ENCODE data around the gene ACTA2. TPM values are rescaled to one million over a fixed set of nuclear protein-coding genes. Genes with fewer than 3 reads are reported as not detected.

ACTA2 gene
- total RNA-seq, 1 experiment from 2014 or later, result 25.4 TPM

GRCh38 chr10:88938938-88939337, 13.6 kb downstream of the ACTA2 start:
- Mint-ChIP-seq H3K4me1 (ENCODE audit: insufficient read depth, unreplicated experiment) (peaks cover 12% of the 10 kb centered on the region), H3K27me3 (ENCODE audit: insufficient read depth, unreplicated experiment) (no peaks in the 10 kb centered on the region), H3K9me3 (ENCODE audit: unreplicated experiment) (no peaks in the 10 kb centered on the region), H3K4me3 (ENCODE audit: unreplicated experiment) (no peak overlapping the region), H3K36me3 (ENCODE audit: insufficient read depth, unreplicated experiment) (peaks cover 15% of the 10 kb centered on the region), H3K27ac (ENCODE audit: low read depth, unreplicated experiment) (no peak overlapping the region)
- CTCF ChIA-PET, result interaction anchor here (1.7 to 8.7 kb wide), 3 partner anchors 49 to 275 kb away, joined by 3 to 252 read pairs (median 16); partner anchors contain the start of gene FAS
- DNase-seq (ENCODE audit: unreplicated experiment), result no peak
- TF ChIP-seq, protein P1, sequence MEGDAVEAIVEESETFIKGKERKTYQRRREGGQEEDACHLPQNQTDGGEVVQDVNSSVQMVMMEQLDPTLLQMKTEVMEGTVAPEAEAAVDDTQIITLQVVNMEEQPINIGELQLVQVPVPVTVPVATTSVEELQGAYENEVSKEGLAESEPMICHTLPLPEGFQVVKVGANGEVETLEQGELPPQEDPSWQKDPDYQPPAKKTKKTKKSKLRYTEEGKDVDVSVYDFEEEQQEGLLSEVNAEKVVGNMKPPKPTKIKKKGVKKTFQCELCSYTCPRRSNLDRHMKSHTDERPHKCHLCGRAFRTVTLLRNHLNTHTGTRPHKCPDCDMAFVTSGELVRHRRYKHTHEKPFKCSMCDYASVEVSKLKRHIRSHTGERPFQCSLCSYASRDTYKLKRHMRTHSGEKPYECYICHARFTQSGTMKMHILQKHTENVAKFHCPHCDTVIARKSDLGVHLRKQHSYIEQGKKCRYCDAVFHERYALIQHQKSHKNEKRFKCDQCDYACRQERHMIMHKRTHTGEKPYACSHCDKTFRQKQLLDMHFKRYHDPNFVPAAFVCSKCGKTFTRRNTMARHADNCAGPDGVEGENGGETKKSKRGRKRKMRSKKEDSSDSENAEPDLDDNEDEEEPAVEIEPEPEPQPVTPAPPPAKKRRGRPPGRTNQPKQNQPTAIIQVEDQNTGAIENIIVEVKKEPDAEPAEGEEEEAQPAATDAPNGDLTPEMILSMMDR (IDR thresholded peaks at IDR 0.05; ENCODE audit: unreplicated experiment), result no peak
- intact Hi-C loops (cut with micrococcal nuclease), result no loop called here
- POLR2A ChIA-PET, result no interaction called here
- no TSS peak for BruUV-seq (replicated peaks)

DNA sequence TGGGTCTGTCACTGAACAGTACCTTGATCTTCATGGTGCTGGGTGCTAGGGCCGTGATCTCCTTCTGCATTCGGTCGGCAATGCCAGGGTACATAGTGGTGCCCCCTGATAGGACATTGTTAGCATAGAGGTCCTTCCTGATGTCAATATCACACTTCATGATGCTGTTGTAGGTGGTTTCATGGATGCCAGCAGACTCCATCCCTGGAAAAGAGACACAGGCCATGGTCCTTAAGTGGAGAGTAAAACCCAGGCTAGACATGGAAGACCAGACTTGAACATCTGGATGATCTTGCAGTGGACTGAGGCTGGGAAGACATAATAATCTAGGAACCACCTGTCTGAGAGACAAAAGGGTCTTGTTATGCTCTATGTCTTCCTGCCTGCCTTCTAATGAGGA, 14.5 kb downstream of the ACTA2 start:
- Mint-ChIP-seq H3K4me3 (ENCODE audit: unreplicated experiment) (no peak overlapping the region), H3K4me1 (ENCODE audit: insufficient read depth, unreplicated experiment) (peaks cover 12% of the 10 kb centered on the region), H3K9me3 (ENCODE audit: unreplicated experiment) (no peaks in the 10 kb centered on the region), H3K27ac (ENCODE audit: low read depth, unreplicated experiment) (no peak overlapping the region), H3K27me3 (ENCODE audit: insufficient read depth, unreplicated experiment) (no peaks in the 10 kb centered on the region), H3K36me3 (ENCODE audit: insufficient read depth, unreplicated experiment) (peaks cover 15% of the 10 kb centered on the region)
- ChIA-PET POLR2A (interaction anchor here (0.7 to 0.8 kb wide), 2 partner anchors 56 to 370 kb away, joined by 3 read pairs; no protein-coding TSS in a partner anchor), CTCF (interaction anchor here (0.7 to 15.3 kb wide), 7 partner anchors 17 to 102 kb away, joined by 3 to 588 read pairs (median 6); partner anchors contain the start of gene FAS)
- no TSS peak for BruUV-seq (replicated peaks)
- TF ChIP-seq, protein P1 (IDR thresholded peaks at IDR 0.05; ENCODE audit: unreplicated experiment), result no peak
- intact Hi-C loops (cut with micrococcal nuclease), result no loop called here
- DNase-seq (ENCODE audit: unreplicated experiment), result no peak

DNA sequence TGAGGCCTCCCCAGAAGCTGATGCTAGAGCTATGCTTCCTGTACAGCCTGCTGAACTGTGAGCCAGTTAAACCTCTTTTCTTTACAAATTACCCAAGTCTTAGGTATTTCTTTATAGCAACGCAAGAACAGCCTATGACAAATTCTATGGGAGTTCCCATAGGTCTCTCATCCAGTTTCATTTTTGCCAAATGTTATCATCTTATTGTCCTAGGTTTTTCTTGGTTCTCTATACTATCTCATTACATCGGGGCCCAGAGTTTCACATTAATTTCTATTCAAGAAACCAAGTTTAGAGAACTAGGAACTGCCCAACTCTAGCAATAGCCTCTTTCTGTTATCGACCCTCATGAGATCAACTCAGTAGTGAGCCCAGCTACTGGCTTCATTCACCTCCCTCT, 15.9 kb downstream of the ACTA2 start:
- intact Hi-C loops (cut with micrococcal nuclease), result no loop called here
- Mint-ChIP-seq H3K4me1 (ENCODE audit: insufficient read depth, unreplicated experiment) (peaks cover 20% of the 10 kb centered on the region), H3K9me3 (ENCODE audit: unreplicated experiment) (no peaks in the 10 kb centered on the region), H3K27ac (ENCODE audit: low read depth, unreplicated experiment) (no peak overlapping the region), H3K36me3 (ENCODE audit: insufficient read depth, unreplicated experiment) (peaks cover 8% of the 10 kb centered on the region), H3K27me3 (ENCODE audit: insufficient read depth, unreplicated experiment) (no peaks in the 10 kb centered on the region), H3K4me3 (ENCODE audit: unreplicated experiment) (no peak overlapping the region)
- DNase-seq (ENCODE audit: unreplicated experiment), result no peak
- TF ChIP-seq, protein P1 (IDR thresholded peaks at IDR 0.05; ENCODE audit: unreplicated experiment), result no peak
- POLR2A ChIA-PET, result interaction anchor here (1.0 to 5.7 kb wide), 4 partner anchors 46 to 281 kb away, joined by 3 to 63 read pairs (median 5); partner anchors contain the start of gene FAS
- CTCF ChIA-PET, result interaction anchor here (0.5 to 15.3 kb wide), 19 partner anchors 8 to 545 kb away, joined by 3 to 588 read pairs (median 4); partner anchors contain the start of gene FAS
- BruUV-seq (replicated peaks), result no TSS peak

GRCh38 chr10:88934900-88935672, 17.5 kb downstream of the ACTA2 start:
- peak overlapping the region; percentile 2 for H3K27ac Mint-ChIP-seq (ENCODE audit: low read depth, unreplicated experiment)
- DNase-seq (ENCODE audit: unreplicated experiment), result peak; percentile 84
- peaks cover 15% of the 10 kb centered on the region for H3K36me3 Mint-ChIP-seq (ENCODE audit: insufficient read depth, unreplicated experiment)
- intact Hi-C loops (cut with micrococcal nuclease), result loop anchor here (1.0 to 5.0 kb wide), 5 partner anchors 52 to 282 kb away; no protein-coding TSS in a partner anchor
- BruUV-seq (replicated peaks), result no TSS peak
- ChIA-PET POLR2A (interaction anchor here (0.6 to 5.7 kb wide), 13 partner anchors 10 to 327 kb away, joined by 3 to 63 read pairs (median 4); partner anchors contain the start of gene FAS), CTCF (interaction anchor here (0.6 to 15.3 kb wide), 54 partner anchors 9 to 1170 kb away, joined by 3 to 588 read pairs (median 6); partner anchors contain the start of genes ANKRD22, FAS and STAMBPL1)
- peaks cover 20% of the 10 kb centered on the region for H3K4me1 Mint-ChIP-seq (ENCODE audit: insufficient read depth, unreplicated experiment)
- TF ChIP-seq, protein P1 (IDR thresholded peaks at IDR 0.05; ENCODE audit: unreplicated experiment), result peak; percentile 72
- no peak overlapping the region for H3K4me3 Mint-ChIP-seq (ENCODE audit: unreplicated experiment)
- no peaks in the 10 kb centered on the region for H3K9me3 Mint-ChIP-seq (ENCODE audit: unreplicated experiment)
- H3K27me3 Mint-ChIP-seq (ENCODE audit: insufficient read depth, unreplicated experiment), result no peaks in the 10 kb centered on the region
